ENCODE data around the gene SLC25A33. TPM values are rescaled to one million over a fixed set of nuclear protein-coding genes. Genes with fewer than 3 reads are reported as not detected.
"Not testable (repeated sequence)": the region's sequence is repeated elsewhere in the genome, so short reads cannot be mapped to it uniquely, and the experiment has no call there.

Gene SLC25A33, protein sequence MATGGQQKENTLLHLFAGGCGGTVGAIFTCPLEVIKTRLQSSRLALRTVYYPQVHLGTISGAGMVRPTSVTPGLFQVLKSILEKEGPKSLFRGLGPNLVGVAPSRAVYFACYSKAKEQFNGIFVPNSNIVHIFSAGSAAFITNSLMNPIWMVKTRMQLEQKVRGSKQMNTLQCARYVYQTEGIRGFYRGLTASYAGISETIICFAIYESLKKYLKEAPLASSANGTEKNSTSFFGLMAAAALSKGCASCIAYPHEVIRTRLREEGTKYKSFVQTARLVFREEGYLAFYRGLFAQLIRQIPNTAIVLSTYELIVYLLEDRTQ
- 2.7 TPM for polyA plus RNA-seq (2013, experiment 1 of 2; ENCODE audit: insufficient read length)
- polyA plus RNA-seq (2013, experiment 2 of 2; ENCODE audit: insufficient read length) = 2.4 TPM

DNA sequence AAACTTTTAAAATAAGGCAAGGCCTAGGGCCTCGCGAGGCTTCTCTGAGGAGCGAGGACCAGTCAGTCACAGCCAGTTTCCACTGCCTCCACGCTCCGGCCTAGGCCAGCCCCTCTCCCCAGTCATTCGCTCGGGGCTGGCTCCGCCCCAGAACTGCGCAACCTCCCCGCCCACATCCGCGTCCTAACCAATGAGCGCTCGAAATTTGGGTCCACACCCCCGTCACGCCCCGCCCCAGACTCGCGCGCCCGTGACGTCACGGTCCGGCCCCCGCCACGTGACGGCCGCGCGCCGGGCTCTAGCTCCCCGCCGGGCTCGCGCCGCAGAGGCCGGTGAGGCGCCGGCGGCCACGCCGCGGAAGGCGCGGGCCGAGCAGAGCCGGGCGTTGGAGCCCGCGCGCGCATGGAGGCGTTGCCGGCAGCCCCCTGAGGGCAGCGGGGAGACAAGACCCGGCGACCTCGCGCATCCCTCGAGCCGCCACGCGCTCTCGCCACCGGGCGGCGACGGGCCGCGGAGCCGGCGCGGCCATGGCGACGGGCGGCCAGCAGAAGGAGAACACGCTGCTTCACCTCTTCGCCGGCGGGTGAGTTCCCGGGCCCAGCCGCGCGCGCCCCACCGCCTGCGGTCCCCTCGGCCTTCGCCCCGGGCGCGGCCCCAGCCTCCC, at the start of gene SLC25A33:
TSS of gene SLC25A33 (plus strand) at position 301 of the 664 bp plus-strand sequence. CDS start at position 528, 227 bp downstream.
- peak; percentile 96 for DNase-seq

DNA sequence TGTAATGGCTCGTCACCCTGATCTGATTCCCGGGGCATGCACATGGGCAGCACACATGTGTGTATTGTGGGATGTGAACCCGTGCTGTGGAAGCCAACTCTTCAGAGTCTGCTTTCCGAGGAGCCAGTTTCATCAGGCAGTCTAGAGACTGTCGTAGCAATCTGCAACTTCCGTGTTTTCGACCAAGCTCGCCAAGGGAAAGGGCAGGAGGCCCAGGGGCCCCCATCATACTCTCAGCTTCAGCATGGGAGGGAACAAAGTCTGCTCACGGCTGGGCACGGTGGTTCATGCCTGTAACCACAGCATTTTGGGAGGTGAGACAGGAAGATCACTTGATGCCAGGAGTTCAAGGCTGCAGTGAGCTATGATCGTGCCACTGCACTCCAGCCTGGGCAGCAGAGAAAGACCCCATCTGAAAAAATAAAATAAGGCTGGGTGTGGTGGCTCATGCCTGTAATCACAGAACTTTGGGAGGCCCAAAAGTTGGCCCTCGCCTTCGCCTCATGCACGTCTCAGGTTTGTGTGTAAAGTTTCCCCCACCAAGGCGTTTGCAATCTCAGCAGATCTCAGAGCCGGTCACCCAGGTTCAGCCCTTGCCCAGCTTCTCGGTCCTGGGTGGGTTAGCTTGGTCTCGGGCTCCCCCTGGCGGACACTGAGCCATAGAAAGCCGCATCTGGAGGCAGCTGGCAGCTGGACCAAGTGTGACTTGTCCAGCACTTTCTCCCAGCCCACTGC, 48.5 kb upstream of the SLC25A33 start:
- peak; percentile 70 for DNase-seq

DNA sequence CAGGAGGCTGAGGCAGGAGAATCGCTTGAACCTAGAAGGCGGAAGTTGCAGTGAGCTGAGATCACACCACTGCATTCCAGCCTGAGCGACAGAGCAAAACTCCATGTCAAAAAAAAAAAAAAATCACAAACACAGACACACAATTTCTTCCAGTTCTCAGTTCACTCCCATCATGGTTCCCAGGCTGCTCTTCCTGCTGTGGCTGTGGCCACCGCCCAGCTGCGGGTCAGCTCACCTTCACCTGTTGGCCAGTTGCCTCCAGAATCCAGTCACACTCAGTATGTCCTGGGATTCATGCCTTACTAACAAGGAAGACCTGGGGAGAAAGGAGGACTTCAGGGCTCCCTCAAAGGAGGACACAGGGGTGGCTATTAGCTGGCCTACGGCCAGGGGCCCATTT, 45.9 kb upstream of the SLC25A33 start:
- DNase-seq = no peak

DNA sequence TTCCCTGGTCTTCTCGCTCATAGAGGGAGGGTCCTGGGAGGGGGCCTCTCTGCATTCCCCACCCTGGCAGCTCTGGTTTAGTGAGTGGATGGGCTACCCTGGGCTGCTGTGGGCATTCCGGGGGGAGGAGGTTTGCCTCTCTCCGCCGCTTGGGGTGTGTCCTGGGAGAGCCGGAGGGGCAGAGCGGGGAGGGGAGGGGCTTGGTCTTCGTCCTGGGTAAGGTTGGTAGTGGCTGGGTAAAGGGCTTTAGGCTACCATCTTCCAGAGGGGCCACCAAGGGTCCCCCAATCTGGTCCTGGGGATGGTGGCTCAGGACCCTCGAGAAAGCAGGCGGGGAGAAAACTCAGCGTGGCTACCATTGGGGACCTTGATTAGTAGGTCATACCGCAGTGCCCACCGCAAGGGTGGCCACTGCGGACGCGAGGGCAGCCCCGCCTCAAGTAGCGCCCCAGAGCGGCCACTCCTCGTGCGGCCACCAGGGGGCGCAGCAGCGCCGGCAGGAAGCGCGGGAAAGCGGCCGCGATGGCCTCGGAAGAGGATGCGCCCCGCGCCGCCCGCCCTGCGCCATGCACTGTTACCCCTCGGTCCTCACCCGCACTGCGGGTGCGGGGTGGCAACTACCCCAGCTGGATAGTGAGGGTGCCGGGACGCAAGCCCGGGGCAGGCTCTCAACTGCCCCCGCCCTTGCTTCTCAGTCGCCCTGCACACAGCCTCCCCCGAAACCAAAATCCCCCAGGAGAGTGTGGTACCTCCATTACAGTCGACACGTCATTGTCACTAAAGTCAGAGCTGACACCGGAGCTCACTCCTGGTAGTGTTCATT, 44.1 kb upstream of the SLC25A33 start:
- peak; percentile 33 for DNase-seq

DNA sequence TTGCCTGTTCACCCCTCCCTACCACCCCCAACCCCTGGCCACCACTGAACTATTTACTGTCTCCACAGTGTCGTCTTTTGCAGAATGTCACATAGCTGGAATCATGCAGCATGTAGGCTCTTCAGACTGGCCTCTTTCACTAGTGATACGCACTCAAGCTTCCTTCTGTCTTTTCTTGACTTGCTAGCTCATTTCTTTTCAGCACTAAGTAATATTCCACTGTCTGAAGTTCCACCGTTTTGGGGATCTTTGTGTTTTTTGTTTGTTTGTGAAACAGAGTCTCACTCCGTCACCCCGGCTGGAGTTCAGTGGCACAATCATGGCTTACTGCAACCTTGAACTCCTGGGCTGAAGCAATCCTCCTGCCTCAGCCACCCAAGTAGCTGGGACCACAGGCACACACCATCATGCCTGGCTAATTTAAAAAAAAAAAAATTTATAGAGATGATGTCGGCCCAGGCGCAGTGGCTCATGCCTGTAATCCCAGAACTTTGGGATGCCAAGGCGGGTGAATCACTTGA, 43.4 kb upstream of the SLC25A33 start:
- DNase-seq = no peak

DNA sequence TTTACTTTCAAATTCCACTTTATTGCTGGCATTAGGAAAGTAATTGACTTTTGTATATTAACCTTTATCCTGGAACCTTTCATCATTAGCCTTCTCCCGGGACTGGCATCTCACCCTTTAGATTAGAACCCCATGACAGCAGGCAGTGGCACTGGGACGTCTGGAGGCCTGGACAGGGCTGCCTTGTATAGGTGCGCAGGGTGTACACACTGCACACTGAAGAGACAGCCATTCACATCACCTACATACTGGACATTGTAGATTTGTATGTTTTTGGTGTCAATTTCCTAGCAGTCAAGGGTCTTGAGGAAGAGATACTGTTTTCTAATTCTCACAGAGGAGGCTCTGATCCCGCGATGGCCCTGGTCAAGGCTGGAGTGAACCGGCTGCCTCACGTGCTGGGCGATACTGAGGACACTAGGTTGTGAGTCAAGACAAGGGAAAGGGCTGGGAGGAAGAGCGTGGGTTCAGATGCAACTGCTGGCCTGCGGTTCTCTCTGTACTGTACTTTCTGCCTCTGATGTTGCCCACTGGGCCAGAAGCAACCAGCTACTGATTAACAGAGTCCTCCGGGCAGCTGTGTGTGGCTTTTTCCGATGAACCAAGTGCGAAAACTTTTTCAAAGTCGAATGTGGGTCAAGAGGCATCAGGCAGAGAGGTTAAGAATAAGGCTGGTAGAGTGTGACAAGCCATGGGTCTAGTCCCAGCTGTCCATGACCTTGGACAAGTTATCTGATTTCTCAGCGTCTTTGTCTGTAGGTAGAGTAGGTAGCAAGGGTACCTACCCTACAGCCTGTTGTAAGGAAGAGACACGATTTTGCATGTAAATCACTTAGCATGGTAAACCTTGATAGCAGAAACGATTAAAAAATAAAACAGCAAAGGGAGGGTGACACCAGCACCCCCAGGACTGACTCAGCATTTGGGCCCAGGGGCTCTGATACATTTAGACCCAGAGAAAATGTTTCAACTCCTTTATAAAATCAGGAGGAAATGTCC, 38.2 kb upstream of the SLC25A33 start:
- no peak for DNase-seq

DNA sequence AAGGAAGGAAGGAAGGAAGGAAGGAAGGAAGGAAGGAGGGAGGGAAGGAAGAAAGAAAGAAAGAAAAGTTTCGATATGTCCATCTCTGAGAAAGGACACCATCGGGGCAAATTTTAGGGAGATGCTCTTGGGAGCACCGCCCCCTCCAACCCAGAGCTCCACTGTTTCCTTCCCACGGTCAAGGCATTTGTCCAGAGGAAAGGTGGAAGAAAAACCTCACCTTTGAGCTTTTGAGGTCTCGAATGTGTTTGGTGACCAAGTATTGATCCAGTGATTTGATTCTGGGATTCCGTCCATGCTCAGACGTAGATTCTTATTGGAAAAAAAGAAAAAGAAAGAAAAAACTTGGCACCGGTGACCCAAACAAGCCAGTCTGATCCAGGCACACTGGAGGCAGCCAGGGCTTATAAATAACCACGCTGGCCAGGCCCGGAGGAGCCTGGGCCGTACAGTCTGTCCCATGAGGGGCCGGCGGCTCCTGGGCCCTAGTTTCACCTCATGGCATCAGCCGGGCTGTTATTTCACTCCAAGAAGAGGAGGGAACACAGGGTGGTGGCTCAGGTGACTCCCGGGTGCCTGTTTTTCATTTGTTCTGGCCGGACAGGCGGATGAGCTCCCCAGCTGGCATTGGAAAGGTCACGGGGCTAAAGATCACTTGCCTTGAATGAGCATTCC, 36.1 kb upstream of the SLC25A33 start:
- DNase-seq = no peak

DNA sequence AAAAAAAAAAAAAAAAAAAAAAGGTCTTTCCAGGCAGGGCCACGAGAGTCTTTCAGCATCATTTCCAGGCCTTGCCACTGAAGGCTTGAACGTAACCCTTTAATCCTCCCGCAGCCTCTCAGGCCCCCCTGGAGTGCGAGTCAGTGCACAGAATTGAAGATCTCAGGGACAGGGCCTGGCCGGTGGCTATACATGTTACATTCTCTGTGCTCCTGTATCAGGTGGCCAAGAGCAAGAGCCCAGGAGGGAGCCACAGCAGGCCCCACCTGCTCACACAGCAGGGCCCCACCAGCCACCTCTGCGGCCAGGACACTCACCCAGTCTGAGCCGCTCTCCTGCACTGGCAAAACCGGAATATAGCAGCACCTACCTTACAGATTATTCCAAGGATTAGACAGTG, 34.1 kb upstream of the SLC25A33 start:
- DNase-seq = no peak

DNA sequence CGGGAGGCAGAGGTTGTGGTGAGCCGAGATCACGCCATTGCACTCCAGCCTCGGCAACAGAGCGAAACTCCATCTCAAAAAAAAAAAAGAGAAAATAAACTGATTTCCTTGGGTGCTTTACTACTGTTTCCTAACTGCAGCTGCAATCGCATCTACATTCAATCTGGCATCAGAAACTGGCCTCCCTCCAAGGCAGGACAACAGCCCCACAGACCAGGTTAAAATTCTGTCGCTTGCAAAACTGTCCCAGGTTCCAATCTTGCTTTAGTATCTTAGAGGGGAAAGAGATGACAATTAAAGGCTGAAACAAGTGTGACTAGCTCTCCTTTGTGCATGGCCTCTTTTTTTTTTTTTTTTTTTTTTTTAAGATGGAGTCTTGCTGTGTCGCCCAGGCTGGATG, 32.4 kb upstream of the SLC25A33 start:
- no peak for DNase-seq

DNA sequence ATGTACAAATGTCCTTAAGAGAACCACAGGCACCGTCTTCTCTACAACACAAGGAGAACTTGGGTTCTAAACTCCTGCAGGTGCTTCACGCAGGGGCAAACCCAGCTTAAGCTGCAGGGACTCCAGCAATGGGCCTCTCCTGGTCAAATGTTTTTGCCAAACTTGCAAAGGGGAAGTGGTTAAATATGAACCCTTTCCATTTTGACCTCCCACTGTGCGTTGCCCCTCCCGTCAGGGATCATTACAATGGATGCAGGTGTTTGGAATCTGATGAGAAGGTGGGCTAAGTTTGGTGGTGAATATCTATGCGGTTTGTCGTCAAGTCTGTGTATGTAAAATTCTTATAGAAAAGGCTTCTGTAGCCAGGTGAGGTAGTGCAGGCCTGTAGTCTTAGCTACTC, 29.1 kb upstream of the SLC25A33 start:
- no peak for DNase-seq

DNA sequence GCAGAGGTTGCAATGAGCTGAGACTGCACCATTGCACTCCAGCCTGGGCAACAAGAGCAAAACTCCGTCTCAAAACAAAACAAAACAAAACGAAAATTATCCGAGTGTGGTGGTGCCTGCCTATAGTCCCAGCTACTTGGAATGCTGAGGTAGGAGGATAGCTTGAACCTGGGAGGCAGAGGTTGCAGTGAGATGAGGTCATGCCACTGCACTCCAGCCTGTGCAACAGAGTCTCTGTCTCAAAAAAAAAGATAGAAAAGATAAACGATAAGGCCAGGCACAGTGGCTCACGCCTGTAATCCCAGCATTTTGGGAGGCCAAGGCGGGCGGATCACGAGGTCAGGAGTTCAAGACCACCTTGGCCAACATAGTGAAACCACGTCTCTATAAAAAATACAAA, 23.7 kb upstream of the SLC25A33 start:
- not testable (repeated sequence) for DNase-seq

DNA sequence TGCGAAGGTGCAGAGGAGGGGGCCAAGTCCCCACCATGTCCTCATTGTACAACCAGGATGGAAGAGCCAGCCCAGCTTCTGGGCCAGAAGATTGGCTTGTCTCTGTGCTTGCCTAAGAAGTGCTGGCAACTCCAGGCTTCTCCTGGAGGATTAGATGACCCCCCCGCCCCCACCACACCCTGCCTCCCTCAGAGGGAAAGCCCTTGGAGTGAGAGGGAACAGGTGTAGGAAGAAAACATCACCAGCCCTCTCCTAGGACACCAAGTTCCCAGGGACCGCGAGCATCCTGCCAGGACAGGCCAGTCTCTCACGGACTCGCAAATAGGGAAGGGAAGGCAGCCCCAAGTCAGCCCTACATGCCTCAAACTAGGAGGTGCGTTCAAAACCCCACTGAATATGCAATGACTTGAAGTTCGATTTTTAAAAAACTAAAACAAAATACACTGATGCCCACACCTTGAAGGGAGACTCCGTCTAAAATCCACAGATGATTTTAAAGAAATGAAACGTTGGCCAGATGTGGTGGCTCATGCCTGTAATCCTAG, 20.7 kb upstream of the SLC25A33 start:
- no peak for DNase-seq

DNA sequence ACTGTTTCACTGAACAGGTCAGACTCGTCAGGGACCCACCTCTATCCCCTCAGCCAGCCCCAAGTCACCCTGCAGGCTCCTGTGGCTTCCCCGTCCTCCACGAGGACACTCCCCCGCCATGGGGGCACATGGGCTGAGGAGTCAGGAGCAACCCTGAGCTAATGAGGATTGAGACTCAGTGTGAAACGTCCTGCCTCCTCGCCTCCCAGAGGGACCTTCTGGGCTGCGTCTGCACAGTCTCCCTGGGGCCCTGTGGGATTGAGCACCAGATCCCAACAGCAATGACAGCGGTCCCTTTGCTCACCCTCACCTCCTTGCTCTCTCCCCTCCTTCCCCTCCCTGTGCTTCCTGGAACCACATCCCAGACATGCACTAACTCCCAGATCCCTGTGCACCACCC, 18.9 kb upstream of the SLC25A33 start:
- DNase-seq = no peak

DNA sequence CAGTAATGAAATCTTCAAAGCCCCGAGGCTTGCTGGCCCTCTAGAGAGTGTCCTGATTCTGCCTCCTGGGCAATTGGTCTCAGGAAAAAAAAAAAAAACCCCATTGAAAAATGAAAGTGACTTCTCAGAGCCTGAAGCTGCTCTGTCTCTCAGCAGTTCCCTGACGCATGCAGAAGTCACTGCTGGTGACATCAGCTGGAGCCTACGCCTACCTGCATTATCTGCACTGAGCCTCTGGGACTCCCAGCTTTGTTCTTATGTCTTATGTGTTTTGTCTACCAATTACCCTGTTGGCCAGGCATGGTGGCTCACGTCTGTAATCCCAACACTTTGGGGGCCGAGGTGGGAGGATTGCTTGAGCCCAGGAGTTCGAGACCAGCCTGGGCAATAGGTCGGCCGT, 10.1 kb upstream of the SLC25A33 start:
- DNase-seq = peak; percentile 21

DNA sequence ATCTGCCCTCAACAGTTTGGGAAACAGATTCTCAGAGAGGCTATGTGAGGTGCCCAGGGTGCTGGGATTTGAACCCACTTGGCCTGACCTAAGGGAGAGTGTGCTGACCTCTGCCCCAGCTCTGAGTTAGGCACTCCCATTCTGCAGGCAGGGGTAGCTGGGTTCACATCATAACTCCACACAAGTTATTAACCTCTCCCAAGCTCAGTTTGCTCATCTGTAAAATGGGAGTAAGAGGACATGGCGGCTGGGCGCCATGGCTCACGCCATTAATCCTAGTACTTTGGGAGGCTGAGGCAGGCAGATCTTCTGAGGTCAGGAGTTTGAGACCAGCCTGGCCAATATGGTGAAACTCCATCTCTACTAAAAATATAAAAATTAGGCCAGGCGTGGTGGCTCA, 8.9 kb upstream of the SLC25A33 start:
- DNase-seq = no peak

DNA sequence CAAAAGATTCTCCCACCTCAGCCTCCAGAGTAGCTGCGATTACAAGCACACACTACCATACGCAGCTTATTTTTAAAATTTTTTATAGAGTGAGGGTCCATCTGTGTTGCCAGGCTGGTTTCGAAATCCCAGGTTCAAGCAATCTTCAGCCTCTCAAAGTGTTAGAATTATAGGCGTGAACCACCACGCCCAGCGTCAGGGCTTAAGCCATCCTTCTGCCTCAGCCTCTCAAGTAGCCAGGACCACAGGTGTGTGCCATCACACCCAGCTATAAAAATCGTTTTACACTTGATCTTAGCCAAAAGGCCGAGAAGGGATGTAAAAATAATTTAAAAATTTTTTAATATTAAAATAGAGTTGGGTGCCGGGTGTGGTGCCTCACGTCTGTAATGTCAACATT, 4.3 kb upstream of the SLC25A33 start:
- no peak for DNase-seq

DNA sequence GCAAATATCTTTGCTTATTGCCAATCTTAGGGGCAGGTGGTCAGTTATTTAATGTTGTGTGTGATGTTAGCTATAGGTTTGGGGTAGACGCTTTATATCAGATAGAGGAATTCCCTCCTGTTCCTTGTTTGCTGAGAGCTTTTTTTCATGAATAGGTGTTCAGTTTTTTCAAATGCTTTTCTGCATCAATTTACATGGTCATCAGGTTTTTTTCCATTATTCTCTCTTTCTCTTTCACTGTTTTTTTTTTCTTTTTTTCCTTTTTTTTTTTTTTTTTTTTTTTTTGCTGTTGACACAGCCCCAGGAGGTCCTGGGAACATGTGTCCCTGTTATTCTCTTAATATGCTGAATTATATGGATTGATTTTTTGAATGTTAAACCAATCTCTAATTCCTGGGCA, 3.0 kb upstream of the SLC25A33 start:
- no peak for DNase-seq

DNA sequence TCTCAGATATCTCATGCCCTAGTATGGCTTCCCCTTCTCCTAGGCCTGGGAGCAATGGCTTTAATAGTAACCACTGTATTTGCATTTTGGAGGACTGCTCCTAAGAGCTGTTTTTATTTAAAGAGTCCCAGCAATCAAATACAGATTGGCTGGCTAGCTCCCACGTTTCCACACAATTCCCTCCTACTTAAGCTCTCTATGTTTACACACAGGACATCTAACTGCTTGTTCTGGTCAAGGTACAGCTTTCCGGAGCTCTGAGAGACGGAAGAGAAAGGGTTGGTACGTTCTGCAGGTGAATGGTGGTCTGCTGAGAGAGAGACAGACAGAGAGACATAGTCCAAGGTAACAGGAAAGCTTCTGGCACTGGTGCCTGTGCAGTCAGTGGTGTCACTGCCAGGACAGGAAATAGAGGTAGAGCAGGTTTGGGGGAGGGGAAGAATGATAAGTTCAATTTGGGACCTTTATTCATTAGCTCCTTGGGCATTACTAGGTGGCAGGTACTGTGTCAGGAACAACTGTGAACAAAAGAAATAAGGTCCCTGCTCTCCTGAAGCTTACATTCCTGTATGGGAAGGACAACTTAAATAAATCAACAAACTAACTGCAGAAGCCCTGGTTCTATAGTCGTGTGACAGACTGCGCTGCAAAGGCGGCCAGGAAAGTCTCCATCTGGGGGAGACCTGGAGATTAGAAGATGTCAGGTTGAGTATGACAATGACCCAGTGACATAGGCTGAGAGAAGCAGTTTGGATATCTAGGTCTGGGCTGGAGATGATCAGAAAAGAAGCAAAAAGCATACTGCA, 1.2 kb upstream of the SLC25A33 start:
- no peak for DNase-seq

DNA sequence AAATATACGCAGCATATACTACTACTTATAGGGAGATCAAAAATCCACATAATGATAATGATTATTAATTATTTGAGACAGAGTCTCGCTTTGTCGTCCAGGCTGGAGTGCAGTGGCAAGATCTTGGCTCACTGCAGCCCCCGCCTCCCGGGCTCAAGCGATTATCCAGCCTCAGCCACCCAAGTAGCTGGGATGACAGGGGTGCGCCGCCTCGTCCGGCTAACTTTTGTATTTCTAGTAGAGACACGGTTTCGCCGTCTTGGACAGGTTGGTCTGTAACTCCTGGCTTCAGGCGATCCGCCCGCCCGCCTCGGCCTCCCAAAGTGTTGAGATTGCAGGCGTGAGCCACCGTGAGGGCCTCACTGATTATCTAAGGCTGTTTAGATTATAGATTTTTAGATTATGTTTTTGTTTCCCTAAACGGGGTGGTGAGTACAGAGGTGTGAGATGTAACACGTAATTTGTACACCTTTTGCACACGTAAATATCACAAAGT, 548 bp upstream of the SLC25A33 start:
- no peak for DNase-seq

Measured in fibroblast of skin of back (primary cell).